Measurements from ENCODE around the gene CUEDC2.

DNA sequence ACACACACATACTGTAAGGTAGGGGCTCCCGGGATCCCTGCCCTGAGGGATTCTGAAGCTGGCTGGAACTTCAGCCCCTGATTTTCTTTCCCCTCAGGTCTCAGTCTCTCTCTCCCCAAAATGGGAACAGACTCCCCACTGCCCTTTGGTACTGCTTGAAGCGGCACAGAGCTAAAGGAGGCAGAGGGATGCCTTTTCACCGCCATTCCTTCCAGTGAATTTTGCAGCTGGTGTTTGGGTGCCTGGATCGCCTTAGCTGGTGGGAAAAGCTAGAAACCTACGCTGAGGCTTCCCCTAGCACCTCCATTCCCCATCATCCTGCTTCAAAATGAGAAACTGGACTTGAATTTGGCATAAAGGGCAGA, 2.7 kb upstream of the CUEDC2 start:
- TF ChIP-seq POLR2A (IDR thresholded peaks at IDR 0.05; ENCODE audit: low read depth, low read length), result no peak
- no peak; the same call in 1 of the 2 replicates for TF ChIP-seq POLR2AphosphoS5 (IDR thresholded peaks at IDR 0.05; ENCODE audit: low read depth, low read length)
- TF ChIP-seq TAF1 (IDR thresholded peaks at IDR 0.05; ENCODE audit: low read depth, low read length), result no peak
- TF ChIP-seq POU2F2 (IDR thresholded peaks at IDR 0.05; ENCODE audit: low read depth, low read length), result no peak
